ENCODE data around the gene PDE6B. TPM values are rescaled to one million over a fixed set of nuclear protein-coding genes. Genes with fewer than 3 reads are reported as not detected.

PDE6B gene
- total RNA-seq, 1 donor from 2014 or later, result 4.1 TPM

DNA sequence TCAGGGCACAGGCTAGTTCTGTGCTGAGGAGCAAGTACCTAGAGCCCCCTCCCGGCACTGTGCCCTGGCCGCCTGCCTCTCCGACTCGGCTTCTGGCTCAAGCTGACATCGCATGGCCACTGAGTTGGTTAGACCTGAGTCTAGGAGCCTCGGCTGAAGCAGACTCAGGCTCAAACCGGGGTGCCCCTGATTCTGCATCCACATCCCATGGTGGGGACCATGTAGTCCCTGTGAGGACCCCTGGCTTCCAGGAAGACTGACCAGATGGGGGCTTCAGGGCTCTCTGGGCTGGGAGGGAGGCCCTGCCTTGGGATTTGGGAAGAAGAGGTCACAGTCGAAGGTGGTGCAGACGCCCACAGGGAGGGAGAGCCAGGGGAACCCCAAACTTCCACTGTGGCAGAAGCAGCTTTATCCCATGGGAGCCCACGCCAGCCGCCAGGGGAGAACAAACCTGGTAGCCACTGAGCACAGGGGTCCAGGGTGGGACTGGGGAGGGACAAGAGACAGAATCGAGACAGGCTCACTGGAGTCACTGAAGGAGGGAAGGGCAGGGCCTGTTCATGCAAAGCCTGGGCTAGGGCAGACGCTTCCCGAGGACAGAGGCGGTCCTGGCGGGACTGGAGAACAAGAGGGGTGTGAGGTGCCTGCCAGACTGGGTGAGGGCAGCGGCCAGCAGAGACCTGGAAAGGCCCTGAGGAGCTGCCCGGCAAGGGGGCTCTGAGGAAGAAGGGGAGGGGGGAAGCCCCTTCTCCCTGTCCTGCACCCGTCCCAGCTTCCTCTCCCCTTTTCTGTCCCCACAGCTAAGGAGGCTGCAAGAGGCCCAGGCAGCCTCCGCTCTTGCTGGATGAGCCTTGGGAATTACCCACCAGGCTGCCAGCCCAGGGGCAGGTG, 1.1 kb downstream of the PDE6B start:
- Mint-ChIP-seq H3K9me3 (peaks cover 7% of the 10 kb centered on the region), H3K4me3 (no peak overlapping the region), H3K27me3 (ENCODE audit: low read depth) (peaks cover 6% of the 10 kb centered on the region), H3K4me1 (peaks cover 3% of the 10 kb centered on the region), H3K36me3 (ENCODE audit: low read depth) (peaks cover 4% of the 10 kb centered on the region), H3K27ac (ENCODE audit: unreplicated experiment) (no peak overlapping the region)
- TF ChIP-seq, protein P1, sequence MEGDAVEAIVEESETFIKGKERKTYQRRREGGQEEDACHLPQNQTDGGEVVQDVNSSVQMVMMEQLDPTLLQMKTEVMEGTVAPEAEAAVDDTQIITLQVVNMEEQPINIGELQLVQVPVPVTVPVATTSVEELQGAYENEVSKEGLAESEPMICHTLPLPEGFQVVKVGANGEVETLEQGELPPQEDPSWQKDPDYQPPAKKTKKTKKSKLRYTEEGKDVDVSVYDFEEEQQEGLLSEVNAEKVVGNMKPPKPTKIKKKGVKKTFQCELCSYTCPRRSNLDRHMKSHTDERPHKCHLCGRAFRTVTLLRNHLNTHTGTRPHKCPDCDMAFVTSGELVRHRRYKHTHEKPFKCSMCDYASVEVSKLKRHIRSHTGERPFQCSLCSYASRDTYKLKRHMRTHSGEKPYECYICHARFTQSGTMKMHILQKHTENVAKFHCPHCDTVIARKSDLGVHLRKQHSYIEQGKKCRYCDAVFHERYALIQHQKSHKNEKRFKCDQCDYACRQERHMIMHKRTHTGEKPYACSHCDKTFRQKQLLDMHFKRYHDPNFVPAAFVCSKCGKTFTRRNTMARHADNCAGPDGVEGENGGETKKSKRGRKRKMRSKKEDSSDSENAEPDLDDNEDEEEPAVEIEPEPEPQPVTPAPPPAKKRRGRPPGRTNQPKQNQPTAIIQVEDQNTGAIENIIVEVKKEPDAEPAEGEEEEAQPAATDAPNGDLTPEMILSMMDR (conservative IDR thresholded peaks at IDR 0.05), result no peak
- DNase-seq (ENCODE audit: low read depth, low spot score), result no peak

- Mint-ChIP-seq H3K36me3 (ENCODE audit: low read depth) (peaks cover 4% of the 10 kb centered on the region), H3K9me3 (peaks cover 7% of the 10 kb centered on the region), H3K4me3 (no peak overlapping the region), H3K4me1 (no peaks in the 10 kb centered on the region), H3K27me3 (ENCODE audit: low read depth) (peaks cover 3% of the 10 kb centered on the region), H3K27ac (ENCODE audit: unreplicated experiment) (no peak overlapping the region)
- TF ChIP-seq, protein P1 (conservative IDR thresholded peaks at IDR 0.05), result no peak
- no peak for DNase-seq (ENCODE audit: low read depth, low spot score)
These were observed 2.2 kb downstream of the PDE6B start for GRCh38 chr4:627347-628125.

- H3K27me3 Mint-ChIP-seq (ENCODE audit: low read depth), result no peaks in the 10 kb centered on the region
- no peaks in the 10 kb centered on the region for H3K4me1 Mint-ChIP-seq
- no peak overlapping the region for H3K4me3 Mint-ChIP-seq
- DNase-seq (ENCODE audit: low read depth, low spot score), result no peak
- peaks cover 7% of the 10 kb centered on the region for H3K9me3 Mint-ChIP-seq
- H3K36me3 Mint-ChIP-seq (ENCODE audit: low read depth), result peaks cover 6% of the 10 kb centered on the region
- TF ChIP-seq, protein P1 (conservative IDR thresholded peaks at IDR 0.05), result no peak
- no peak overlapping the region for H3K27ac Mint-ChIP-seq (ENCODE audit: unreplicated experiment)
These were observed 3.0 kb downstream of the PDE6B start for GRCh38 chr4:628311-628741.

DNA sequence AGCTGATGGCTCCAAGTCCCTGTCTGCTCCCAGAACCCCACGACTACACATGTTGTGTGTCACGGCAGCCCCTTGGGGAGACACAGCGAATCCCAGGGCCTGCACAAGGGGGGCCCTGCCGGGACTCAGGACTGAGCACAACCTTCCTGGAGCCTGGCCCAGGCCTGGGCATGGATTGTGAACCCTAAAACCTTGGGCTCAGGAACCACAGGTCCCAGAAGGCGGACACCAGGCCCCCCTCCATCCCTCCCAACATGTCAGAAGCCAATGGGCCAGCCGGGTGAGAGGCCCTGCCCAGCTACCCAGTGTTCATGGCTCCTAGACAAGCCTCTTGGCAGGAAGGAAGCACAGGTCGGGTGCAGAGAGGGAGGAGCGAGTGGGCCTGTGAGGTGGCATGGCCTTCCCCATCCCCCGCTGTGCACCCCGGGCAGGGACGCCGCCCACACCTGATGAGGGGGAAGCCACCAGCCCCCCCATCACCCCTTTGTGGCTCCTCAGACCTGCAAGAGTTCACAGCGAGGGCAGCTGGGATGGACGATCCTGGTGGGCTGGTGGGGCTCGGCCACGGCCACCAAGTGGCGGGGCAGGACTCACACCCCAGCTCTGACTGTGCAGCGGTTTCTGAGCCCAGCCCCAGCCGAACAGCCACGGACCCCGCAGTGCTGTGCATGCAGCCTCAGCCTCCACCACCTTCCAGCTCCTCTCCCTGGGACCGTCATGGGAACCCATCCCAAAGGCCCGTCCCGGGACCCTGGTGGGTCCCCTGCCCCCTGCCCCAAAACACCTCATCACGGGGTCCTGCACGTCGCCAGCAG, 3.7 kb downstream of the PDE6B start:
- H3K4me3 Mint-ChIP-seq, result no peak overlapping the region
- DNase-seq (ENCODE audit: low read depth, low spot score), result no peak
- H3K4me1 Mint-ChIP-seq, result no peaks in the 10 kb centered on the region
- H3K9me3 Mint-ChIP-seq, result peaks cover 7% of the 10 kb centered on the region
- H3K27ac Mint-ChIP-seq (ENCODE audit: unreplicated experiment), result no peak overlapping the region
- no peaks in the 10 kb centered on the region for H3K27me3 Mint-ChIP-seq (ENCODE audit: low read depth)
- TF ChIP-seq, protein P1 (conservative IDR thresholded peaks at IDR 0.05), result no peak
- H3K36me3 Mint-ChIP-seq (ENCODE audit: low read depth), result peaks cover 6% of the 10 kb centered on the region

DNA sequence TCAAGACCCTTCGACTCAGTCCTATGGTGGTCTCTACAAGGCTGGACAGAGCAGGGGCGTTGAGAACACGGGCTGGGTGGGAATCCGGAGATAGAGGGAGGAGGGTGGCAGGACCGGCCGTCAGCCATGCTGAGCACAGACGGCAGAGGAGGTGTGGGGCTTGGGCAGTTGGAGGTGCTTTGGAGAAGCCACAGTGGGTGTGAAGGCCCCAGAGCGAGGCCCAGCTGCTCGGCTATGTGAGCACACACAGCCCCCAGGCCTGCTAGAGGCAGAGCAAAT, 4.2 kb downstream of the PDE6B start:
- TF ChIP-seq, protein P1 (conservative IDR thresholded peaks at IDR 0.05), result no peak
- Mint-ChIP-seq H3K27ac (ENCODE audit: unreplicated experiment) (no peak overlapping the region), H3K4me3 (no peak overlapping the region), H3K36me3 (ENCODE audit: low read depth) (peaks cover 6% of the 10 kb centered on the region), H3K4me1 (no peaks in the 10 kb centered on the region), H3K27me3 (ENCODE audit: low read depth) (no peaks in the 10 kb centered on the region), H3K9me3 (peaks cover 7% of the 10 kb centered on the region)
- no peak for DNase-seq (ENCODE audit: low read depth, low spot score)
